Adrenal gland (tissue), 5 donors: ENCODE data around the gene PPP6R2.

Experiments
- CTCF ChIP-seq, 6 experiments: fragments of 450-650 bp in 4 of 6; fragments of 200-600 bp in 2 of 6; sonication (generic) in 1 of 6; IDR thresholded peaks; 1 replicate in 5 of 6; 2 replicates in 1 of 6; pipeline versions ENCODE4 v1.5.1 to v1.8.0; 2016 to 2021; ENCODE audit warnings: antibody characterized with exemption in 6 of 6, mild to moderate bottlenecking in 2 of 6, moderate library complexity in 1 of 6
- POLR2A ChIP-seq, 2 donors: fragments of 450-650 bp; IDR thresholded peaks; one replicate each; pipeline ENCODE4 v1.6.1; 2017; ENCODE audit warnings: antibody characterized with exemption in 2 of 2, mild to moderate bottlenecking in 2 of 2, moderate library complexity in 1 of 2
- donor health status: DM: no; HTN: no; CAD: no.

- TF ChIP-seq CTCF (IDR thresholded peaks at IDR 0.05) (no peak), POLR2A (IDR thresholded peaks at IDR 0.05) (no peak)
Measured at GRCh38 chr22:50465066-50465930, 122.2 kb downstream of the PPP6R2 start.
